GM18951 (cell line): ENCODE results near the gene MAPK8.

ENCODE experiments used
- POLR2A ChIP-seq: IDR thresholded peaks from 4 replicates; pipeline ENCODE4 v1.6.1; 2011; ENCODE audit warnings: mild to moderate bottlenecking; ENCODE audit not compliant: insufficient read length, insufficient read depth; ENCODE audit errors: extremely low read depth
- in situ Hi-C: fragments of 300-500 bp; cut with MboI; formaldehyde crosslinking; loops from one replicate; pipeline ENCODE4 v1.12.0; 2022; ENCODE audit warnings: low sequenced_read_pairs, mixed read lengths, inconsistent platforms; ENCODE audit not compliant: unreplicated experiment

MAPK8 gene

GRCh38 chr10:48457949-48458661 lies 151.6 kb downstream of the MAPK8 start:
- TF ChIP-seq POLR2A, result no peak
- in situ Hi-C loops, result no loop called here

GRCh38 chr10:48458662-48459048 lies 152.2 kb downstream of the MAPK8 start:
- in situ Hi-C loops, result no loop called here
- no peak for TF ChIP-seq POLR2A

- in situ Hi-C loops, result no loop called here
- TF ChIP-seq POLR2A, result no peak
Observed at GRCh38 chr10:48459270-48460150, 153.0 kb downstream of the MAPK8 start.

GRCh38 chr10:48460182-48460581 lies 153.7 kb downstream of the MAPK8 start:
- in situ Hi-C loops, result no loop called here
- TF ChIP-seq POLR2A, result no peak

- TF ChIP-seq POLR2A, result no peak
- in situ Hi-C loops, result no loop called here
Observed at GRCh38 chr10:48461623-48462481, 155.4 kb downstream of the MAPK8 start.

GRCh38 chr10:48462482-48463020 lies 156.1 kb downstream of the MAPK8 start:
- in situ Hi-C loops, result no loop called here
- TF ChIP-seq POLR2A, result no peak

- in situ Hi-C loops, result no loop called here
- TF ChIP-seq POLR2A, result no peak
Observed at GRCh38 chr10:48463318-48464003, 157.0 kb downstream of the MAPK8 start.

- in situ Hi-C loops, result no loop called here
- no peak for TF ChIP-seq POLR2A
Observed at GRCh38 chr10:48464121-48464870, 157.8 kb downstream of the MAPK8 start.

- no peak for TF ChIP-seq POLR2A
- in situ Hi-C loops, result no loop called here
Observed at GRCh38 chr10:48464871-48465736, 158.6 kb downstream of the MAPK8 start.

GRCh38 chr10:48465860-48466521 lies 159.5 kb downstream of the MAPK8 start:
- in situ Hi-C loops, result no loop called here
- no peak for TF ChIP-seq POLR2A
